A673 (cell line): ENCODE data around the gene AMER2. TPM values are rescaled to one million over a fixed set of nuclear protein-coding genes. Genes with fewer than 3 reads are reported as not detected.

ENCODE experiments used
- BruUV-seq: library from RNA; stranded (reverse); fragments of 400-500 nt; replicated peaks from 2 replicates; lab custom pipeline; 2021; lab: Mats Ljungman, UMichigan
- CTCF ChIA-PET: fragments of 300-600 bp; sonication (Branson Sonifier 250); formaldehyde crosslinking; loops from one replicate; lab custom pipeline; 2022; ENCODE audit warnings: antibody characterized with exemption; lab: Charles Lee
- POLR2A ChIA-PET: fragments of 300-600 bp; sonication (Branson Sonifier 250); formaldehyde crosslinking; loops from one replicate; lab custom pipeline; 2022; ENCODE audit warnings: antibody characterized with exemption; ENCODE audit not compliant: low non-redundant PET; lab: Charles Lee
- DNase-seq: peaks from one replicate; pipeline ENCODE4 v3.0.0-alpha.2; 2015; ENCODE audit warnings: low spot score
- H3K27ac ChIP-seq: fragments of 200-600 bp; sonication (generic); 2 replicates; pipeline ENCODE4 v1.5.1; 2016; ENCODE audit warnings: mixed run types, low read depth, mild to moderate bottlenecking, mixed read lengths, antibody characterized with exemption, low read length; ENCODE audit not compliant: poor library complexity, severe bottlenecking
- H3K27me3 ChIP-seq: fragments of 200-600 bp; sonication (generic); replicated peaks from 2 replicates; pipeline ENCODE4 v1.6.1; 2017; ENCODE audit warnings: mixed run types, low read depth, mild to moderate bottlenecking, mixed read lengths, antibody characterized with exemption, low read length; ENCODE audit not compliant: insufficient read depth, poor library complexity
- H3K36me3 ChIP-seq: fragments of 200-600 bp; sonication (generic); 2 replicates; pipeline ENCODE4 v1.6.1; 2016; ENCODE audit warnings: mixed run types, mild to moderate bottlenecking, mixed read lengths, antibody characterized with exemption, low read length; ENCODE audit not compliant: insufficient read depth, poor library complexity, severe bottlenecking
- H3K4me1 ChIP-seq: fragments of 200-600 bp; sonication (generic); 2 replicates; pipeline ENCODE4 v1.6.1; 2017; ENCODE audit warnings: mixed run types, mild to moderate bottlenecking, mixed read lengths, antibody characterized with exemption, low read length; ENCODE audit not compliant: insufficient read depth, poor library complexity, severe bottlenecking
- H3K4me3 ChIP-seq: fragments of 200-600 bp; sonication (generic); 2 replicates; pipeline ENCODE4 v1.5.1; 2016; ENCODE audit warnings: low read depth, mixed run types, mild to moderate bottlenecking, mixed read lengths, low read length; ENCODE audit not compliant: poor library complexity, severe bottlenecking
- H3K9me3 ChIP-seq: fragments of 200-600 bp; sonication (generic); 2 replicates; pipeline ENCODE4 v1.6.1; 2016; ENCODE audit warnings: mixed run types, low read depth, mild to moderate bottlenecking, mixed read lengths, antibody characterized with exemption, low read length; ENCODE audit not compliant: poor library complexity, severe bottlenecking
- CTCF ChIP-seq: fragments of 300-800, 200-600 bp; sonication (generic); conservative IDR thresholded peaks from 2 replicates; pipeline ENCODE4 v1.5.1; 2017; ENCODE audit warnings: low read depth, mild to moderate bottlenecking, antibody characterized with exemption, low read length, moderate library complexity, mixed read lengths
- EZH2 ChIP-seq: fragments of 200-600 bp; sonication (generic); IDR thresholded peaks from 2 replicates; pipeline ENCODE4 v1.6.1; 2017; ENCODE audit warnings: borderline replicate concordance, low read depth, mild to moderate bottlenecking, mixed read lengths, antibody characterized with exemption, low read length; ENCODE audit not compliant: poor library complexity, severe bottlenecking
- intact Hi-C: fragments of 100-400 bp; cut with micrococcal nuclease; formaldehyde crosslinking; loops from one replicate; pipeline ENCODE4 v1.10.0; 2022; ENCODE audit not compliant: unreplicated experiment
- total RNA-seq: library from RNA; stranded (reverse); gene quantifications from 2 replicates; pipeline ENCODE4 v1.2.3, GENCODE V29; 2021

Gene AMER2
- total RNA-seq, 1 experiment from 2014 or later, result 70.6 TPM

- intact Hi-C loops, result no loop called here
- Histone ChIP-seq H3K36me3 (no peaks in the 10 kb centered on the region), H3K27ac (no peak overlapping the region), H3K4me3 (no peak overlapping the region), H3K4me1 (peaks cover 12% of the 10 kb centered on the region), H3K27me3 (no peaks in the 10 kb centered on the region), H3K9me3 (no peaks in the 10 kb centered on the region)
- ChIA-PET CTCF (no interaction called here), POLR2A (no interaction called here)
- no TSS peak for BruUV-seq
- TF ChIP-seq CTCF, result no peak
- TF ChIP-seq EZH2, result no peak
- DNase-seq, result no peak
Measured at GRCh38 chr13:25148402-25148771, 23.7 kb downstream of the AMER2 start.

GRCh38 chr13:25147638-25148401 is 24.3 kb downstream of the AMER2 start:
- no peak overlapping the region for H3K27ac ChIP-seq
- no peak for DNase-seq
- H3K27me3 ChIP-seq, result no peaks in the 10 kb centered on the region
- no peaks in the 10 kb centered on the region for H3K9me3 ChIP-seq
- TF ChIP-seq CTCF, result no peak
- TF ChIP-seq EZH2, result no peak
- peaks cover 18% of the 10 kb centered on the region for H3K4me1 ChIP-seq
- no peaks in the 10 kb centered on the region for H3K36me3 ChIP-seq
- ChIA-PET POLR2A (no interaction called here), CTCF (no interaction called here)
- no TSS peak for BruUV-seq
- H3K4me3 ChIP-seq, result no peak overlapping the region
- intact Hi-C loops, result no loop called here

GRCh38 chr13:25143706-25144105 is 28.4 kb downstream of the AMER2 start:
- DNase-seq, result peak; percentile 45
- TF ChIP-seq EZH2 (no peak), CTCF (no peak)
- Histone ChIP-seq H3K4me1 (peaks cover 18% of the 10 kb centered on the region), H3K9me3 (no peaks in the 10 kb centered on the region), H3K27me3 (no peaks in the 10 kb centered on the region), H3K4me3 (peak overlapping the region; percentile 5), H3K27ac (peak overlapping the region; percentile 66), H3K36me3 (no peaks in the 10 kb centered on the region)
- intact Hi-C loops, result no loop called here
- BruUV-seq, result no TSS peak
- ChIA-PET CTCF (no interaction called here), POLR2A (no interaction called here)
